AG04450 (cell line): ENCODE results near the gene ZNF219. TPM values are rescaled to one million over a fixed set of nuclear protein-coding genes. Genes with fewer than 3 reads are reported as not detected.
"Not testable (repeated sequence)": the region's sequence is repeated elsewhere in the genome, so short reads cannot be mapped to it uniquely, and the experiment has no call there.

Source experiments
- CTCF ChIA-PET: fragments of 300-600, 350-600 bp; formaldehyde crosslinking; extraction: SDS; loops from one replicate; lab custom pipeline; 2022; ENCODE audit warnings: antibody characterized with exemption, inconsistent platforms; lab: Charles Lee
- POLR2A ChIA-PET: fragments of 350-600 bp; formaldehyde crosslinking; extraction: SDS; loops from one replicate; lab custom pipeline; 2021; ENCODE audit warnings: antibody characterized with exemption, inconsistent platforms; lab: Yijun Ruan, JAX
- DNase-seq: peaks from one replicate; pipeline ENCODE4 v3.0.0-alpha.2; 2011; ENCODE audit warnings: low read depth, low spot score
- H3K27ac ChIP-seq: one replicate; pipeline ENCODE4 v1.5.1; 2012; ENCODE audit warnings: low read depth, low read length, control low read depth
- H3K27me3 ChIP-seq: one replicate; pipeline ENCODE4 v1.6.0; 2012; ENCODE audit warnings: low read length; ENCODE audit not compliant: control insufficient read depth, insufficient read depth
- H3K4me3 ChIP-seq: 2 replicates; pipeline ENCODE4 v1.5.1; 2011; ENCODE audit warnings: mild to moderate bottlenecking, low read depth, low read length, control low read depth
- H3K9me3 ChIP-seq: 2 replicates; pipeline ENCODE4 v1.5.1; 2012; ENCODE audit warnings: low read length; ENCODE audit not compliant: control insufficient read depth, insufficient read depth
- polyA plus RNA-seq: library from polyadenylated mRNA; depleted of rRNA; stranded (reverse); fragments of >200 nt; gene quantifications from 2 replicates; pipeline ENCODE4 v1.2.3, GENCODE V29; 2011; rRNA removed
- small RNA-seq: library from RNA; depleted of rRNA; stranded (forward); fragments of <200 nt; gene quantifications from one replicate; pipeline ENCODE3, GENCODE V24; 2012; ENCODE audit warnings: low read depth; ENCODE audit not compliant: insufficient read length
- TF ChIP-seq, protein P1 (sequence below): IDR thresholded peaks from 2 replicates; pipeline ENCODE4 v1.5.1; 2011; ENCODE audit warnings: low read depth, low read length, control low read depth, inconsistent platforms

ZNF219 gene
- polyA plus RNA-seq, 1 experiment = 3.9 TPM

DNA sequence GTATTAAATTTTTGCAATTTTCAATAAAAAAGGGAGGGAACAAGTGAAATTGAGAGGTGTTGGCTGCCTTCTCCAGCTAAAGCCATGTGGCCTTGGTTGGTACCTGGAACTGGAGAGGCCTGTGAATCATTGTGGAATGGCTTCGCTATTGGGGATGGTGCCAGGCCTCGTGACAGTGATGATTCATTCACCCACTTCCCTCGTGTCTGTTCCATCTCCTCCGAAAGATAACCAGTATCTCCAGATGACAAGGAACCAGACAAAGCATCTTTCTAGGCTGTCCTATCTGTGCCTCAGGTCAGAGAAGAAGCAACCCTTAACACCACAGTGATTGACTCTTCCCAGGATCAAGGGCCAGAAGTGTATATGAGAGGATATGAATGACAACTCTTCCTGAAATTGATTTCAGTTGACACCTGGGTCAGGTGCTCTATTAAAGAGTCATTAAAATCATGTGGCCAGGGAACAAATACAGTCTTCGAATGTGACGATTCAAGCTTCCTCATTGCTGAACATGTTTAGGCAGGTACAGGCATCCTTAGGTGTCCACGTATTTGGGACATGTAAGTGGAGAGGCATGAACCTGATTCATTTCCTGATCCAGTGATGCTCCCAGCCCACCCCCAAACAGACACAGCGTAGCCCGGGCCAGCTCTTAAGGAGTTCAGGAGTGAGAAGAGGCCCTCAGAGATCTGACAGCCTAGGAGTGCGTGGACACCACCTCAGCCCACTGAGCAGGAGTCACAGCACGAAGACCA is 56.6 kb downstream of the ZNF219 start, which contains the start of gene RNASE7:
TSS of gene RNASE7 (plus strand) at position 687 of the 758 bp plus-strand sequence. CDS start 631 bp downstream, outside the sequence.
- no peak for DNase-seq
- TF ChIP-seq, protein P1, sequence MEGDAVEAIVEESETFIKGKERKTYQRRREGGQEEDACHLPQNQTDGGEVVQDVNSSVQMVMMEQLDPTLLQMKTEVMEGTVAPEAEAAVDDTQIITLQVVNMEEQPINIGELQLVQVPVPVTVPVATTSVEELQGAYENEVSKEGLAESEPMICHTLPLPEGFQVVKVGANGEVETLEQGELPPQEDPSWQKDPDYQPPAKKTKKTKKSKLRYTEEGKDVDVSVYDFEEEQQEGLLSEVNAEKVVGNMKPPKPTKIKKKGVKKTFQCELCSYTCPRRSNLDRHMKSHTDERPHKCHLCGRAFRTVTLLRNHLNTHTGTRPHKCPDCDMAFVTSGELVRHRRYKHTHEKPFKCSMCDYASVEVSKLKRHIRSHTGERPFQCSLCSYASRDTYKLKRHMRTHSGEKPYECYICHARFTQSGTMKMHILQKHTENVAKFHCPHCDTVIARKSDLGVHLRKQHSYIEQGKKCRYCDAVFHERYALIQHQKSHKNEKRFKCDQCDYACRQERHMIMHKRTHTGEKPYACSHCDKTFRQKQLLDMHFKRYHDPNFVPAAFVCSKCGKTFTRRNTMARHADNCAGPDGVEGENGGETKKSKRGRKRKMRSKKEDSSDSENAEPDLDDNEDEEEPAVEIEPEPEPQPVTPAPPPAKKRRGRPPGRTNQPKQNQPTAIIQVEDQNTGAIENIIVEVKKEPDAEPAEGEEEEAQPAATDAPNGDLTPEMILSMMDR = no peak
- CTCF ChIA-PET = interaction anchor here (0.5 to 4.0 kb wide), 5 partner anchors 25 to 183 kb away, joined by 3 to 170 read pairs (median 18); no protein-coding TSS in a partner anchor
- peaks cover 23% of the 10 kb centered on the region for H3K27me3 ChIP-seq
- no peak within 1 kb of the TSS for H3K27ac ChIP-seq
- no peaks in the 10 kb centered on the region for H3K9me3 ChIP-seq
- no peak within 1 kb of the TSS for H3K4me3 ChIP-seq
- POLR2A ChIA-PET = no interaction called here

DNA sequence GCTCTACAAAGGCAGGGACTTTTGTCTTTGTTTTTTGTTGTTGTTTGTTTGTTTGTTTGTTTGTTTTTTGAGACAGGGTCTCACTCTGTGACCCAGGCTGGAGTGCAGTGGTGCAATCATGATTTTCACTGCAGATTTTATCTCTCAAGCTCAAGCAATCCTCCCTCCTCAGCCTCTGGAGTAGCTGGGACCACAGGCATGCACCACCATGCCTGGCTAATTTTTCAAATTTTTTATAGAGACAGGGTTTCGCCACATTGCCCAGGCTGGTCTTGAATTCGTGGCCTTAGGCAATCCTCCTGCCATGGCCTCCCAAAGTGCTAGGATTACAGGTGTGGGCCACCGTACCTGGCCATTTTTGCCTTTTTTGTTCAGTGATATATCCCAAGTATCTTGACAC is 57.5 kb downstream of the ZNF219 start:
- H3K9me3 ChIP-seq, H3K4me3 ChIP-seq, H3K27ac ChIP-seq, DNase-seq: not testable (repeated sequence)
- H3K27me3 ChIP-seq = peaks cover 23% of the 10 kb centered on the region
- POLR2A ChIA-PET = interaction anchor here (1.3 kb wide), 1 partner anchor 26 kb away, joined by 3 read pairs; no protein-coding TSS in a partner anchor
- CTCF ChIA-PET = interaction anchor here (0.5 to 4.0 kb wide), 18 partner anchors 15 to 182 kb away, joined by 3 to 170 read pairs (median 7); no protein-coding TSS in a partner anchor

DNA sequence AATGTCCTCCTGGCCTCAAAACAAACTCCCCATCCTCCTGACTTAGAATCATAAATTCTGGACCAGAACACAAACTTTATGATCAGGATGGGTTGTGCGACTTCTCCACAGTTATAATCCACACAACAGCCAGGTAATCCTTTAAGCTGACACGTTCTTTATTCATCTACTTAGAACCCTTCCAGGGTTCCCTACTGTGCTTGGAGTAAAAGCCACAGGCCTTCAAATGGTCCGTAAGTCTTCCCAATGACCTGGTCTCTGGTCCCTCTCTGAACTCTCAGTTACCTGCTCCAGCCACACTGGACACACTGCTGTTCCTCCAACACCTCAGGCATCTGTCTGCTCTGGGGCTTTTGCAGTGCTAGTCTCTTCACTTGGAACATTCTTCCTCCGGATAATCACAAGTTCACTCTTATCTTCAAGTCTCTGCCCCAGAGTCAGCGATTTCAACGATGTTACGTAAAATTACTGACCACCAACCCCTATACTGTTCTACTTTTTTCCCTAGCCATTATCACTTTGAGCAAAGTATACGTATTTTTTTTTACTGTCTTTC is 58.0 kb downstream of the ZNF219 start:
- DNase-seq = no peak
- TF ChIP-seq, protein P1 = no peak
- Histone ChIP-seq H3K27ac (no peak overlapping the region), H3K27me3 (peaks cover 24% of the 10 kb centered on the region), H3K4me3 (no peak overlapping the region), H3K9me3 (no peaks in the 10 kb centered on the region)
- ChIA-PET CTCF (interaction anchor here (0.8 to 4.0 kb wide), 25 partner anchors 9 to 344 kb away, joined by 3 to 170 read pairs (median 6); no protein-coding TSS in a partner anchor), POLR2A (interaction anchor here (1.1 to 1.3 kb wide), 3 partner anchors 26 to 52 kb away, joined by 3 read pairs; no protein-coding TSS in a partner anchor)

Small RNA genes within 50 kb of the gene (small RNA-seq; reads per million reads assigned to genes)
- gene RNU6-252P = not detected

Other genes starting within 250 kb of the ZNF219 start
- not detected in 2 replicates for gene RNASE3, start 207.3 kb downstream of the ZNF219 start, polyA plus RNA-seq
- not detected in 2 replicates for gene RNASE2, start 143.2 kb downstream of the ZNF219 start, polyA plus RNA-seq
- 55.3 and 62.7 TPM in 2 replicates for gene METTL17, start 108.7 kb downstream of the ZNF219 start, polyA plus RNA-seq
- 0.06 TPM in 1 of 2 replicates, not detected in the other for gene SLC39A2, start 99.4 kb downstream of the ZNF219 start, polyA plus RNA-seq
- 0.66 and 1.0 TPM in 2 replicates for gene NDRG2, start 73.6 kb downstream of the ZNF219 start, polyA plus RNA-seq
- gene TPPP2, start 68.4 kb downstream of the ZNF219 start, polyA plus RNA-seq = not detected in 2 replicates
- not detected in 2 replicates for gene RNASE13, start 63.8 kb downstream of the ZNF219 start, polyA plus RNA-seq
- gene RNASE7, start 56.3 kb downstream of the ZNF219 start, polyA plus RNA-seq = not detected in 2 replicates
- gene RNASE8, start 40.8 kb downstream of the ZNF219 start, polyA plus RNA-seq = not detected in 2 replicates
- 40.7 and 52.2 TPM in 2 replicates for gene ARHGEF40, start 28.4 kb downstream of the ZNF219 start, polyA plus RNA-seq
- 0.21 TPM in 2 replicates for gene TMEM253, start 2.4 kb upstream of the ZNF219 start, polyA plus RNA-seq
- gene OR5AU1, start 57.4 kb upstream of the ZNF219 start, polyA plus RNA-seq = not detected in 2 replicates
- gene HNRNPC, start 170.8 kb upstream of the ZNF219 start, polyA plus RNA-seq = 813 and 828 TPM in 2 replicates
- not detected in 2 replicates for gene RPGRIP1, start 181.4 kb upstream of the ZNF219 start, polyA plus RNA-seq